H1 (cell line): ENCODE results near the gene AXIN2. TPM values are rescaled to one million over a fixed set of nuclear protein-coding genes. Genes with fewer than 3 reads are reported as not detected.

Experiments used
- CTCF ChIA-PET: fragments of 300-600 bp; sonication (Branson Sonifier 250); formaldehyde crosslinking; loops from one replicate; lab custom pipeline; 2021; ENCODE audit not compliant: partially characterized antibody; lab: Charles Lee
- POLR2A ChIA-PET: fragments of 300-600 bp; sonication (Branson Sonifier 250); formaldehyde crosslinking; loops from one replicate; lab custom pipeline; 2021; ENCODE audit warnings: inconsistent platforms; ENCODE audit not compliant: partially characterized antibody; lab: Charles Lee
- DNase-seq, 2 experiments: peaks; one replicate each; pipeline versions ENCODE4 v3.0.0 to v3.0.0-alpha.2; 2010 to 2022; ENCODE audit warnings: low spot score in 2 of 2, low read depth in 1 of 2, mixed read lengths in 1 of 2
- FAIRE-seq: peaks from 2 replicates; lab custom pipeline; 2011; peaks lifted over from hg19 to GRCh38; lab: Jason Lieb, UNC
- H2AFZ ChIP-seq: 2 replicates; pipeline ENCODE4 v1.8.1; 2012; ENCODE audit warnings: low read length, inconsistent platforms
- H2AK5ac ChIP-seq: 2 replicates; pipeline ENCODE4 v1.6.1; 2013; ENCODE audit warnings: low read depth, low read length
- H2BK120ac ChIP-seq: replicated peaks from 2 replicates; pipeline ENCODE3; 2013; ENCODE audit warnings: low read depth, low read length, inconsistent platforms
- H2BK12ac ChIP-seq: 2 replicates; pipeline ENCODE4 v1.6.1; 2013; ENCODE audit warnings: low read depth, low read length
- H2BK15ac ChIP-seq: 2 replicates; pipeline ENCODE4 v1.6.1; 2013; ENCODE audit warnings: low read length
- H2BK20ac ChIP-seq: 2 replicates; pipeline ENCODE4 v1.6.1; 2013; ENCODE audit warnings: low read length
- H2BK5ac ChIP-seq: 2 replicates; pipeline ENCODE4 v1.6.1; 2013; ENCODE audit warnings: low read depth, low read length
- H3K14ac ChIP-seq: 2 replicates; pipeline ENCODE4 v1.6.1; 2013; ENCODE audit warnings: inconsistent platforms; ENCODE audit not compliant: insufficient read length
- H3K18ac ChIP-seq: 2 replicates; pipeline ENCODE4 v1.6.1; 2013; ENCODE audit warnings: low read length; ENCODE audit errors: extremely low read depth
- H3K23ac ChIP-seq: 2 replicates; pipeline ENCODE4 v1.6.1; 2013; ENCODE audit warnings: inconsistent platforms; ENCODE audit not compliant: insufficient read length
- H3K23me2 ChIP-seq: 2 replicates; pipeline ENCODE4 v1.6.1; 2013; ENCODE audit warnings: low read depth, low read length
- H3K27ac ChIP-seq: 2 replicates; pipeline ENCODE4 v1.6.1; 2011; ENCODE audit warnings: low read depth, low read length, inconsistent platforms
- H3K27me3 ChIP-seq, 4 experiments: replicated peaks in 1 of 4; 1 replicate in 1 of 4; 2 replicates in 3 of 4; pipeline versions ENCODE4 v1.6.1 to v1.8.1; 2011 to 2013; ENCODE audit warnings: low read length in 3 of 4, mild to moderate bottlenecking in 3 of 4, inconsistent platforms in 2 of 4, mixed read lengths in 2 of 4, moderate library complexity in 1 of 4; ENCODE audit not compliant: control insufficient read depth in 3 of 4, insufficient read depth in 3 of 4; ENCODE audit errors: extremely low read depth in 1 of 4
- H3K36me3 ChIP-seq, 4 experiments: 2 replicates each; pipeline versions ENCODE4 v1.6.1 to v1.8.1; 2011 to 2013; ENCODE audit warnings: mild to moderate bottlenecking in 4 of 4, low read length in 3 of 4, moderate library complexity in 2 of 4, control low read depth in 1 of 4, inconsistent platforms in 1 of 4; ENCODE audit not compliant: insufficient read depth in 4 of 4, control insufficient read depth in 2 of 4
- H3K4ac ChIP-seq: replicated peaks from 2 replicates; pipeline ENCODE3; 2013; ENCODE audit warnings: low read length, low read depth, mixed read lengths, inconsistent platforms; ENCODE audit not compliant: insufficient read length
- H3K4me1 ChIP-seq, 4 experiments: replicated peaks in 1 of 4; 1 replicate in 1 of 4; 2 replicates in 3 of 4; pipeline versions ENCODE4 v1.6.1 to v1.8.1; 2011 to 2013; ENCODE audit warnings: low read length in 3 of 4, inconsistent platforms in 2 of 4, mixed read lengths in 1 of 4; ENCODE audit not compliant: insufficient read depth in 4 of 4, control insufficient read depth in 3 of 4
- H3K4me2 ChIP-seq, 2 experiments: 2 replicates each; pipeline versions ENCODE4 v1.6.1 to v1.8.1; 2011 to 2013; ENCODE audit warnings: low read depth in 2 of 2, low read length in 2 of 2, control low read depth in 1 of 2, inconsistent platforms in 1 of 2, mild to moderate bottlenecking in 1 of 2; ENCODE audit not compliant: insufficient read depth in 1 of 2
- H3K4me3 ChIP-seq, 4 experiments: fragments of 200-600, 300-600 bp in 1 of 4; sonication (generic), shearing (Covaris generic), sonication (Bioruptor Twin) in 1 of 4; 2 replicates each; pipeline versions ENCODE4 v1.5.1 to v1.8.1; 2011 to 2016; ENCODE audit warnings: low read length in 4 of 4, low read depth in 3 of 4, control low read depth in 2 of 4, inconsistent platforms in 2 of 4, mild to moderate bottlenecking in 2 of 4, mixed read lengths in 1 of 4, moderate library complexity in 1 of 4; ENCODE audit not compliant: insufficient read depth in 2 of 4; ENCODE audit errors: extremely low read depth in 1 of 4
- H3K56ac ChIP-seq: replicated peaks from 2 replicates; pipeline ENCODE3; 2013; ENCODE audit warnings: low read depth, mild to moderate bottlenecking, mixed read lengths, low read length, inconsistent platforms; ENCODE audit not compliant: insufficient read length
- H3K79me1 ChIP-seq: 2 replicates; pipeline ENCODE4 v1.6.1; 2013; ENCODE audit warnings: low read depth, low read length, control low read depth
- H3K79me2 ChIP-seq, 2 experiments: 2 replicates each; pipeline versions ENCODE4 v1.6.1 to v1.8.1; 2012 to 2013; ENCODE audit warnings: low read length in 2 of 2, mild to moderate bottlenecking in 2 of 2, inconsistent platforms in 1 of 2; ENCODE audit not compliant: insufficient read depth in 2 of 2, control insufficient read depth in 1 of 2
- H3K9ac ChIP-seq, 4 experiments: replicated peaks in 1 of 4; 1 replicate in 1 of 4; 2 replicates in 3 of 4; pipeline versions ENCODE4 v1.6.1 to v1.8.1; 2011 to 2013; ENCODE audit warnings: low read depth in 3 of 4, low read length in 3 of 4, control low read depth in 2 of 4, mild to moderate bottlenecking in 2 of 4, moderate library complexity in 2 of 4, inconsistent platforms in 1 of 4; ENCODE audit errors: extremely low read depth in 1 of 4
- H3K9me3 ChIP-seq, 2 experiments: 2 replicates each; pipeline versions ENCODE4 v1.6.1 to v1.8.1; 2012 to 2013; ENCODE audit warnings: mild to moderate bottlenecking in 2 of 2, moderate library complexity in 2 of 2, control low read depth in 1 of 2, inconsistent platforms in 1 of 2, low read depth in 1 of 2, low read length in 1 of 2, mixed read lengths in 1 of 2; ENCODE audit not compliant: insufficient read depth in 2 of 2
- H4K20me1 ChIP-seq, 2 experiments: replicated peaks in 1 of 2; 2 replicates each; pipeline versions ENCODE3 to v1.8.1; 2011 to 2013; ENCODE audit warnings: inconsistent platforms in 2 of 2, low read length in 2 of 2, mild to moderate bottlenecking in 1 of 2; ENCODE audit not compliant: insufficient read depth in 2 of 2, control insufficient read depth in 1 of 2
- H4K5ac ChIP-seq: 2 replicates; pipeline ENCODE4 v1.6.1; 2013; ENCODE audit warnings: low read length, low read depth, mixed read lengths, inconsistent platforms; ENCODE audit not compliant: insufficient read length
- H4K8ac ChIP-seq: 2 replicates; pipeline ENCODE4 v1.8.0; 2013; ENCODE audit warnings: mild to moderate bottlenecking, moderate library complexity, low read length, inconsistent platforms; ENCODE audit not compliant: insufficient read depth; ENCODE audit errors: extremely low read depth
- H4K91ac ChIP-seq: replicated peaks from 2 replicates; pipeline ENCODE3; 2013; ENCODE audit warnings: low read length, mixed read lengths, inconsistent platforms; ENCODE audit not compliant: insufficient read length
- CBX8 ChIP-seq: fragments of 300-800, 300-1000 bp; sonication (generic); IDR thresholded peaks from 2 replicates; pipeline ENCODE4 v1.7.1; 2016; ENCODE audit warnings: low read depth, low read length, borderline replicate concordance
- CEBPB ChIP-seq: IDR thresholded peaks from 2 replicates; pipeline ENCODE4 v1.6.1; 2012; ENCODE audit warnings: low read depth, low read length
- CTCF ChIP-seq, 3 experiments: IDR thresholded peaks; 1 replicate in 2 of 3; 2 replicates in 1 of 3; pipeline versions ENCODE4 v1.5.1 to v1.6.1; 2011; ENCODE audit warnings: low read length in 3 of 3, mild to moderate bottlenecking in 3 of 3, inconsistent platforms in 2 of 3, low read depth in 1 of 3, moderate library complexity in 1 of 3; ENCODE audit not compliant: insufficient read depth in 1 of 3; ENCODE audit errors: control extremely low read depth in 1 of 3
- JUND ChIP-seq: IDR thresholded peaks from 2 replicates; pipeline ENCODE4 v1.6.1; 2011; ENCODE audit warnings: mild to moderate bottlenecking, improper control_type of control experiment, low read length
- RFX5 ChIP-seq: IDR thresholded peaks from 2 replicates; pipeline ENCODE4 v1.6.1; 2011; ENCODE audit warnings: low read depth, low read length, improper control_type of control experiment, borderline replicate concordance
- SAP30 ChIP-seq: fragments of 300-600 bp; sonication (generic); IDR thresholded peaks from 2 replicates; pipeline ENCODE4 v1.7.1; 2012; ENCODE audit warnings: low read length, moderate library complexity, mild to moderate bottlenecking, inconsistent platforms; ENCODE audit not compliant: insufficient read depth, insufficient replicate concordance
- SIRT6 ChIP-seq: IDR thresholded peaks from one replicate; pipeline ENCODE4 v1.7.1; 2012; ENCODE audit warnings: low read length, inconsistent platforms
- TCF12 ChIP-seq: IDR thresholded peaks from 2 replicates; pipeline ENCODE4 v1.6.1; 2011; ENCODE audit warnings: low read depth, mild to moderate bottlenecking, low read length
- WGBS, 2 experiments: shearing (Covaris generic) in 1 of 2; methylation state at CpG; one replicate each; pipeline versions ENCODE4 v1.1.6 to v1.1.7; 2013 to 2015; ENCODE audit warnings: low lambda C conversion rate in 2 of 2, mixed read lengths in 2 of 2, inconsistent platforms in 1 of 2, low coverage in 1 of 2, missing lambda C conversion rate in 1 of 2; ENCODE audit not compliant: insufficient replicate concordance in 2 of 2, insufficient coverage in 1 of 2, insufficient read length in 1 of 2; ENCODE audit errors: extremely low coverage in 1 of 2, missing lambda C conversion rate in 1 of 2; 5-methylcytosine and 5-hydroxymethylcytosine counted together
- polyA plus RNA-seq, 7 experiments: library from polyadenylated mRNA; depleted of rRNA in 3 of 7; stranded (reverse) in 5 of 7; unstranded in 2 of 7; fragments of >200 nt in 5 of 7; fragments of 200-250 nt in 2 of 7; gene quantifications; 1 replicate in 5 of 7; 2 replicates in 1 of 7; 4 replicates in 1 of 7; pipeline versions ENCODE4 v1.2.1 to v1.2.3, GENCODE V29; 2011 to 2013; ENCODE audit warnings: missing spikeins in 2 of 7, mixed read lengths in 2 of 7
- total RNA-seq: library from RNA; stranded (reverse); fragmentation: NEBNext Ultra II Directional; extraction: Animal tissue kit (Norgen Biotek cat#: 25700); gene quantifications from 2 replicates; pipeline ENCODE4 v1.2.1, GENCODE V29; 2021

Gene AXIN2
- total and polyA plus RNA-seq, 2 of the 8 experiments (the other 6 are each of a cell fraction or from before 2014, with no cell fraction given), result 17.7 to 33.4 TPM

GRCh38 chr17:65584604-65585521 lies 23.4 kb upstream of the AXIN2 start:
- no peak overlapping the region for H2AK5ac ChIP-seq
- H4K91ac ChIP-seq, result no peak overlapping the region
- H3K27me3 ChIP-seq, result no peaks in the 10 kb centered on the region
- no peaks in the 10 kb centered on the region for H3K36me3 ChIP-seq
- no peak overlapping the region for H3K18ac ChIP-seq
- no peaks in the 10 kb centered on the region for H3K79me2 ChIP-seq
- H3K23ac ChIP-seq, result no peak overlapping the region
- no peak overlapping the region for H2BK120ac ChIP-seq
- peaks cover 0 to 9% (median 6%) of the 10 kb centered on the region in 4 experiments; a peak in 4 of 7 replicates for H3K4me1 ChIP-seq
- no peak overlapping the region for H3K9ac ChIP-seq
- H3K79me1 ChIP-seq, result no peaks in the 10 kb centered on the region
- POLR2A ChIA-PET, result interaction anchor here (0.7 kb wide), 1 partner anchor 12 kb away, joined by 3 read pairs; no protein-coding TSS in a partner anchor
- H3K4me2 ChIP-seq, result no peak overlapping the region
- H2BK20ac ChIP-seq, result no peak overlapping the region
- WGBS, 2 experiments, result 93% methylated on average over 12 of the region's 12 CpGs; no CpG with 5 or more reads in 1 of the 2 experiments
- no peak overlapping the region for H4K8ac ChIP-seq
- no peak for DNase-seq
- no peak overlapping the region for H2AFZ ChIP-seq
- H3K14ac ChIP-seq, result no peak overlapping the region
- FAIRE-seq, result no peak
- H3K56ac ChIP-seq, result no peak overlapping the region
- no peak overlapping the region for H3K4me3 ChIP-seq
- CTCF ChIA-PET, result interaction anchor here (0.8 to 1.4 kb wide), 3 partner anchors 8 to 28 kb away, joined by 3 read pairs; no protein-coding TSS in a partner anchor
- H2BK15ac ChIP-seq, result 0 out of 2 replicates have a peak overlapping the region, but pooled peaks have one; percentile 21
- H2BK12ac ChIP-seq, result no peak overlapping the region
- no peaks in the 10 kb centered on the region for H3K9me3 ChIP-seq
- H3K23me2 ChIP-seq, result no peaks in the 10 kb centered on the region
- H3K4ac ChIP-seq, result no peak overlapping the region
- H3K27ac ChIP-seq, result no peak overlapping the region
- no peak overlapping the region for H4K5ac ChIP-seq
- H2BK5ac ChIP-seq, result peak overlapping the region; percentile 10; the same call in 1 of the 2 replicates
- H4K20me1 ChIP-seq, result no peaks in the 10 kb centered on the region
- no peak for TF ChIP-seq SIRT6
- TF ChIP-seq RFX5, result no peak
- no peak for TF ChIP-seq CTCF (IDR thresholded peaks at IDR 0.05; ENCODE audit: control extremely low read depth in 1 of 3, insufficient read depth in 1 of 3, low read depth in 1 of 3, low read length in 3 of 3)
- TF ChIP-seq TCF12, result no peak
- no peak for TF ChIP-seq CBX8
- no peak for TF ChIP-seq JUND
- TF ChIP-seq CEBPB, result no peak
- TF ChIP-seq SAP30, result no peak
